Myocyte (in vitro differentiated cells): Measurements from ENCODE around the gene BTBD1. TPM values are rescaled to one million over a fixed set of nuclear protein-coding genes. Genes with fewer than 3 reads are reported as not detected.
A peak's percentile ranks its signal among the peaks of the same experiment; 100 is the strongest.

Source experiments
- DNase-seq: peaks from one replicate; pipeline ENCODE4 v3.0.0-alpha.2; 2012; ENCODE audit warnings: low read depth
- microRNA-seq: library from miRNA; unstranded; fragments of <30 nt; microRNA quantifications from one replicate; pipeline ENCODE4, GENCODE V29; 2016
- total RNA-seq: library from RNA; depleted of rRNA; stranded (reverse); fragments of >200 nt; gene quantifications from 2 replicates; pipeline ENCODE4 v1.2.3, GENCODE V29; 2014

The BTBD1 gene
- total RNA-seq, 1 donor from 2014 or later: 191 TPM

- no peak for DNase-seq
Observed at GRCh38 chr15:82995938-82996337, 71.1 kb downstream of the BTBD1 start.

- no peak for DNase-seq
Observed at GRCh38 chr15:82995076-82995475, 72.0 kb downstream of the BTBD1 start.

- DNase-seq: no peak
Observed at GRCh38 chr15:82993144-82993543, 73.9 kb downstream of the BTBD1 start.

GRCh38 chr15:82992436-82992998, 74.5 kb downstream of the BTBD1 start:
- no peak for DNase-seq

- peak; percentile 40 for DNase-seq
Observed at GRCh38 chr15:82986442-82986780, 80.6 kb downstream of the BTBD1 start.

GRCh38 chr15:82985688-82986441, 81.2 kb downstream of the BTBD1 start, which contains the start of gene RAMAC:
Gene RAMAC (plus strand): TSS chr15:82986210. CDS start chr15:82989019, 2,809 bp downstream.
- peak; percentile 98 for DNase-seq

- no peak for DNase-seq
Observed at GRCh38 chr15:82980981-82981380, 86.1 kb downstream of the BTBD1 start.

GRCh38 chr15:82979726-82980125, 87.3 kb downstream of the BTBD1 start:
- DNase-seq: no peak

- DNase-seq: no peak
Observed at GRCh38 chr15:82978438-82978837, 88.6 kb downstream of the BTBD1 start.

- no peak for DNase-seq
Observed at GRCh38 chr15:82977076-82977475, 90.0 kb downstream of the BTBD1 start.

GRCh38 chr15:82972990-82973389, 94.1 kb downstream of the BTBD1 start:
- DNase-seq: no peak

- no peak for DNase-seq
Observed at GRCh38 chr15:82971218-82971984, 95.7 kb downstream of the BTBD1 start.

GRCh38 chr15:82970696-82971095, 96.4 kb downstream of the BTBD1 start:
- no peak for DNase-seq

- peak; percentile 53 for DNase-seq
Observed at GRCh38 chr15:82970078-82970686, 96.9 kb downstream of the BTBD1 start.

- DNase-seq: no peak
Observed at GRCh38 chr15:82969353-82969752, 97.7 kb downstream of the BTBD1 start.

GRCh38 chr15:82968066-82968465, 99.0 kb downstream of the BTBD1 start:
- peak; percentile 78 for DNase-seq

- DNase-seq: no peak
Observed at GRCh38 chr15:82966671-82967071, 100.4 kb downstream of the BTBD1 start.

Small RNAs within 50 kb of the gene (microRNA-seq; reads per million reads assigned to microRNA genes)
- gene MIR4515: not detected

Other genes starting within 250 kb of the BTBD1 start
- 18.8 and 25.4 TPM in 2 replicates for gene HOMER2, start 114.5 kb downstream of the BTBD1 start, total RNA-seq
- 17.1 and 24.8 TPM in 2 replicates for gene RAMAC, start 81.0 kb downstream of the BTBD1 start, total RNA-seq
- 16.4 and 19.6 TPM in 2 replicates for gene C15orf40, start 55.6 kb downstream of the BTBD1 start, total RNA-seq
- 0.48 TPM in 1 of 2 replicates, not detected in the other for gene TM6SF1, start 40.4 kb upstream of the BTBD1 start, total RNA-seq
- 40.9 and 43.3 TPM in 2 replicates for gene HDGFL3, start 140.6 kb upstream of the BTBD1 start, total RNA-seq
- 3.6 and 5.1 TPM in 2 replicates for gene BNC1, start 217.4 kb upstream of the BTBD1 start, total RNA-seq